ENCODE measurements around the gene IFNA6. TPM values are rescaled to one million over a fixed set of nuclear protein-coding genes. Genes with fewer than 3 reads are reported as not detected.
"Not testable (repeated sequence)": the region's sequence is repeated elsewhere in the genome, so short reads cannot be mapped to it uniquely, and the experiment has no call there.

The IFNA6 gene
- polyA plus RNA-seq, 1 experiment: not detected

DNA sequence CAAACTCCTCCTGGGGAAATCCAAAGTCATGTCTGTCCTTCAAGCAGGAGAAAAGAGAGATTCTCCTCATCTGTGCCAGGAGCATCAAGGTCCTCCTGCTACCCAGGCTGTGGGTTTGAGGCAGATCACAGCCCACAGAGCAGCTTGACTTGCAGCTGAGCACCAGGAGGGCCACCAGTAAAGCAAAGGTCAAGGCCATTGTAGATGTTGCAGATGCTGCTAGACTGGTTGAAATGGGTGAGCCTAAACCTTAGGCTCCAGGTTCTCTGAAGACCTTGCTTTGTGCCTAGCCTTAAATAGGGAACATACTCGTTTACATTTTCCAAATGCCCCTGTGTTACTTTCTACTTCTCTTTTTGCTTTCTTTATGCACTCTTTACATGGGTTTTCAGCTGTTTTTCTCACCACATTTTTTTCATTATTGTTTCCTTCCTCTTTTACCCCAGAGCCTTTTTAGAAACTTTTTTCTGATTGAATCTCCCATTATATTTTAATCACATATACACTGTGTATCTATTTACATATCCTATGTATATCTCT lies 34.5 kb upstream of the IFNA6 start, which contains the start of gene IFNA2:
Gene IFNA2, minus strand, starts transcription at position 268 of the 540 bp plus-strand sequence. Its CDS starts 69 bp downstream, at position 199.
- Histone ChIP-seq H3K27ac (ENCODE audit: low read depth, low read length) (no peak within 1 kb of the TSS), H3K27me3 (ENCODE audit: control insufficient read depth, insufficient read depth, low read length) (no peaks in the 10 kb centered on the region), H3K4me3 (ENCODE audit: low read depth, low read length) (no peak within 1 kb of the TSS), H3K9me3 (ENCODE audit: control insufficient read depth, insufficient read depth, low read length) (no peaks in the 10 kb centered on the region)
- no peak for DNase-seq (ENCODE audit: low read depth, low spot score)
- CTCF ChIA-PET: no interaction called here
- POLR2A ChIA-PET: no interaction called here
- TF ChIP-seq, protein P1, sequence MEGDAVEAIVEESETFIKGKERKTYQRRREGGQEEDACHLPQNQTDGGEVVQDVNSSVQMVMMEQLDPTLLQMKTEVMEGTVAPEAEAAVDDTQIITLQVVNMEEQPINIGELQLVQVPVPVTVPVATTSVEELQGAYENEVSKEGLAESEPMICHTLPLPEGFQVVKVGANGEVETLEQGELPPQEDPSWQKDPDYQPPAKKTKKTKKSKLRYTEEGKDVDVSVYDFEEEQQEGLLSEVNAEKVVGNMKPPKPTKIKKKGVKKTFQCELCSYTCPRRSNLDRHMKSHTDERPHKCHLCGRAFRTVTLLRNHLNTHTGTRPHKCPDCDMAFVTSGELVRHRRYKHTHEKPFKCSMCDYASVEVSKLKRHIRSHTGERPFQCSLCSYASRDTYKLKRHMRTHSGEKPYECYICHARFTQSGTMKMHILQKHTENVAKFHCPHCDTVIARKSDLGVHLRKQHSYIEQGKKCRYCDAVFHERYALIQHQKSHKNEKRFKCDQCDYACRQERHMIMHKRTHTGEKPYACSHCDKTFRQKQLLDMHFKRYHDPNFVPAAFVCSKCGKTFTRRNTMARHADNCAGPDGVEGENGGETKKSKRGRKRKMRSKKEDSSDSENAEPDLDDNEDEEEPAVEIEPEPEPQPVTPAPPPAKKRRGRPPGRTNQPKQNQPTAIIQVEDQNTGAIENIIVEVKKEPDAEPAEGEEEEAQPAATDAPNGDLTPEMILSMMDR (IDR thresholded peaks at IDR 0.05; ENCODE audit: low read depth, low read length): no peak

DNA sequence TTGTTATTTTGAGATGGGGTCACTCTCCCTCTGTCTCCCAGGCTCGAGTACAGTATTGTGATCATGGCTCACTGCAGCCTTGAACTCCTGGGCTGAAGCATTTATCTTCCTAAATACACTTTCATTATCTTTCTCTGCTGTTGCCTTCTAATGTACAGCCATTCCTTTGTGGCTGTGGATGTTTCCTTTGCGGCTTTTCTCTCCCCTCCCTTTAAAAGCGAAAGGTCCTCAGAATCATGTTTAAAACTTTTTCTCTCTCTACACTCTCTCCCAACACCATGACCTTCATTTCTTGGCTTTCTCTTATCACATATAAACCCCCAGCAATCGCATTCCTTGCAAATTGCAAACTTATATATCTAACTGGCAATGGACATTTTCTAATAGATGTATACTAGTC lies 32.9 kb upstream of the IFNA6 start:
- Histone ChIP-seq H3K9me3 (ENCODE audit: control insufficient read depth, insufficient read depth, low read length) (no peaks in the 10 kb centered on the region), H3K27me3 (ENCODE audit: control insufficient read depth, insufficient read depth, low read length) (no peaks in the 10 kb centered on the region), H3K4me3 (ENCODE audit: low read depth, low read length) (no peak overlapping the region), H3K27ac (ENCODE audit: low read depth, low read length) (no peak overlapping the region)
- DNase-seq (ENCODE audit: low read depth, low spot score): no peak
- CTCF ChIA-PET: no interaction called here
- TF ChIP-seq, protein P1 (IDR thresholded peaks at IDR 0.05; ENCODE audit: low read depth, low read length): no peak
- POLR2A ChIA-PET: no interaction called here

DNA sequence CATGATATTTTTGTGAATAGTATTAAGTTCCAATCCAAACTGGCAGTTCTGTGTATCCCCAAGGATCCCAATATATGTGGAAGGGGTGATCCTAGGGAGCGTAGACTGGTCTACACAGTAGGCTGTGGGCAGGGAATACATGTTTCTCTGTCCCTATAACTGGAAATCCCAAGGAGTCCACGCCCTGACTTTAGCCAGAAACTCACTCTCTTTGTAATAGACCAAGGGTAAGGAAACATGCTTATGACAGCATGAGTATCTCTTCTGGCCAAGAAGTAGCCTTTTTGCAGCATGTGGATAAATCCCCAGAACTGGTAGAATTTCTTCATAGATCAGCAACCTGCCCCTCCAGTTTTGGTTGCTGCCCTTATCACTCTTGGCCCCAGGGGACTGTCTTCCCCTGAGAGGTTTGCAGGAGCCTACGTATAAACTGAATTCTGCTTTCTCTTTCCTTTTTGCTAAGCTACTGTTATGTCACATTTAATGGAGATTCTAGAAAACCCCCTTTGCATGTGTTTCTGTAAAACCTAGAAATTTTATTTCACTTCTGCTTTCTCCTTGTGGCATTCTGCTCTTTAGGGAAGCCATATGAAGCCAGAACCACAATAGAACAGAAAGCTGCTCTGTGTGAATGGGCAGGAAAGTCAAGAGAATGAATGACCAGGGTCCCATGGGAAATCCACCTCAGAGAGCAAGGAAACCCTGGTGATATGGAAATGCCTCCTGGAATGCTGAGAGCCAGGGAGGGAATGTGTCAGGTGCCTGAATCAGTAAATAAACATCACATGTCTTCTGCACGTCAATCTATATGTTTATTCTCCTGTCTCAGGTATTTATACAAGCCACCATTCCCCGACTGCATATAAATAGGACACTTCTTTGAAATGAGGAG lies 31.0 kb upstream of the IFNA6 start:
- peaks cover 2% of the 10 kb centered on the region for H3K27me3 ChIP-seq (ENCODE audit: control insufficient read depth, insufficient read depth, low read length)

DNA sequence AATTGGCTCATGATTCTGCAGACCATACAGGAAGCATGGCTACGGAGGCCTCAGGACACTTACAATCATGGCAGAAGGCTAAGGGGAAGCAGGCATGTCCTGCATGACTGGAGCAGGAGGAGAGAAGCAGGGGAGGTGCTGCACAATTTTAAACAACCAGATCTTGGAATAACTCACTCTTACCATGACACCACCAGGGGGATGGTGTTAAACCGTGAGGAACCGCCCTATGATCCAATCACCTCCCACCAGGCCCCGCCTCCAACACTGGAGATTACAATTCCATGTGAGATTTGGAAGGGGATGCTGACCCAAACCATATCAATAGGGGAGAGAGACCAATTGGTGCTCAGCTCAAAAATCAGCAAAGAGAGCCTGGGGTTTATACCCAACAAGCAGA lies 20.8 kb upstream of the IFNA6 start:
- CTCF ChIA-PET: interaction anchor here (1.3 kb wide), 1 partner anchor 63 kb away, joined by 5 read pairs; no protein-coding TSS in a partner anchor
- H3K27me3 ChIP-seq (ENCODE audit: control insufficient read depth, insufficient read depth, low read length); H3K9me3 ChIP-seq (ENCODE audit: control insufficient read depth, insufficient read depth, low read length); POLR2A ChIA-PET; DNase-seq (ENCODE audit: low read depth, low spot score); H3K4me3 ChIP-seq (ENCODE audit: low read depth, low read length); H3K27ac ChIP-seq (ENCODE audit: low read depth, low read length): not testable (repeated sequence)

More for the DNA sequence above, 31.0 kb upstream of the IFNA6 start:
- TF ChIP-seq, protein P1 (IDR thresholded peaks at IDR 0.05; ENCODE audit: low read depth, low read length): no peak
- no peak for DNase-seq (ENCODE audit: low read depth, low spot score)
- POLR2A ChIA-PET: no interaction called here
- no peak overlapping the region for H3K27ac ChIP-seq (ENCODE audit: low read depth, low read length)
- CTCF ChIA-PET: interaction anchor here (1.0 to 4.4 kb wide), 2 partner anchors 10 to 14 kb away, joined by 3 to 17 read pairs; no protein-coding TSS in a partner anchor
- H3K9me3 ChIP-seq (ENCODE audit: control insufficient read depth, insufficient read depth, low read length): no peaks in the 10 kb centered on the region
- H3K4me3 ChIP-seq (ENCODE audit: low read depth, low read length): no peak overlapping the region

DNA sequence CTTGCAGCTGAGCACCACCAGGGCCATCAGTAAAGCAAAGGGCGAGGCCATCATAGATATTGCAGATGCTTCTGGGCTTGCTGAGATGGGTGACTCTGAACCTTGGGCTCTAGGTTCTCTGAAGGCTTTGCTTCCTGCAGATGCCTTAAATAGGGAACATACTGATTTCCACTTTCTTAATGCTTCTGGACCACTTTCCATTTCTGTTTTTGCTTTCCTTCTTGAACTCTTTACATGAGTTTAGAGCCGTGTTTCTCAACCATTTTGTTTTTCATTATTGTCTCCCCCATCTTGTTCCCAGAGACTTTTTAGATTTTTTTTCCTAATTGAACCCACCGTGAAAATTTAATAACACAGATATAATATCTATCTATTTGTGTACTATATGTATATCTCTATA lies 17.3 kb upstream of the IFNA6 start, which contains the start of gene IFNA13:
Gene IFNA13, minus strand, starts transcription at position 101 of the 400 bp plus-strand sequence. Its CDS starts 47 bp downstream, at position 54.
- CTCF ChIA-PET: interaction anchor here (1.0 kb wide), 1 partner anchor 66 kb away, joined by 3 read pairs; no protein-coding TSS in a partner anchor

DNA sequence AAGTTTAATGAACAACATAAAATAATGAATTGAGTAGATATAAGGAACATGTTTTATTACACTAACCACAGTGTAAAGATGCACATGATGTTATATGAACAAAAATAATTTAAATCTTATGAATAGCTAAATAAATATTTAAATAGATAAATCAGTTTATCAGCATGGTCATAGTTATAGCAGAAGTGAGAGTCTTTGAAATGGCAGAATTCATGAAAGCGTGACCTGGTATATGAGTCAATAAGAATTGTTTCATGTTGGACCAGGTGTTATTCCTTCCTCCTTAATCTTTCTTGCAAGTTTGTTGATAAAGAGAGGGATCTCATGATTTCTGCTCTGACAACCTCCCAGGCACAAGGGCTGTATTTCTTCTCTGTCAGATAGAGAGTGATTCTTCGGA lies 16.5 kb upstream of the IFNA6 start:
- H3K4me3 ChIP-seq (ENCODE audit: low read depth, low read length); POLR2A ChIA-PET; H3K27me3 ChIP-seq (ENCODE audit: control insufficient read depth, insufficient read depth, low read length); H3K27ac ChIP-seq (ENCODE audit: low read depth, low read length); CTCF ChIA-PET; H3K9me3 ChIP-seq (ENCODE audit: control insufficient read depth, insufficient read depth, low read length); DNase-seq (ENCODE audit: low read depth, low spot score): not testable (repeated sequence)

More for the DNA sequence above, 17.3 kb upstream of the IFNA6 start, which contains the start of gene IFNA13:
- no peak within 1 kb of the TSS for H3K27ac ChIP-seq (ENCODE audit: low read depth, low read length)
- H3K27me3 ChIP-seq (ENCODE audit: control insufficient read depth, insufficient read depth, low read length): no peaks in the 10 kb centered on the region
- TF ChIP-seq, protein P1 (IDR thresholded peaks at IDR 0.05; ENCODE audit: low read depth, low read length): no peak
- H3K9me3 ChIP-seq (ENCODE audit: control insufficient read depth, insufficient read depth, low read length): no peaks in the 10 kb centered on the region
- POLR2A ChIA-PET: no interaction called here
- no peak for DNase-seq (ENCODE audit: low read depth, low spot score)
- H3K4me3 ChIP-seq (ENCODE audit: low read depth, low read length): no peak within 1 kb of the TSS

All from AG04450 (cell line).